ENCODE data around the gene FMNL2. TPM values are rescaled to one million over a fixed set of nuclear protein-coding genes. Genes with fewer than 3 reads are reported as not detected.

Gene FMNL2
- total RNA-seq, 1 experiment from 2014 or later: 28.1 TPM

- Histone ChIP-seq H3K4me1 (ENCODE audit: control insufficient read depth in 1 of 2, insufficient read depth in 2 of 2, low read length in 2 of 2) (peaks cover 4 to 13% of the 10 kb centered on the region in 2 experiments; a peak in 2 of 4 replicates), H3K9ac (ENCODE audit: low read length) (no peak overlapping the region), H3K4me3 (replicated peaks in 1 of 2; ENCODE audit: low read depth in 1 of 2, low read length in 2 of 2) (no peak overlapping the region), H3K36me3 (ENCODE audit: control insufficient read depth in 1 of 2, insufficient read depth in 2 of 2, low read length in 2 of 2) (no peaks in the 10 kb centered on the region), H3K27ac (ENCODE audit: low read depth, low read length) (no peak overlapping the region), H3K4me2 (ENCODE audit: low read length) (no peak overlapping the region), H3K9me3 (ENCODE audit: control insufficient read depth in 1 of 2, insufficient read depth in 1 of 2, low read depth in 1 of 2, low read length in 2 of 2) (no peaks in the 10 kb centered on the region), H2AFZ (ENCODE audit: low read depth, low read length, poor library complexity, severe bottlenecking) (no peak overlapping the region), H3K9me2 (ENCODE audit: insufficient read depth) (no peaks in the 10 kb centered on the region), H3K27me3 (ENCODE audit: insufficient read depth, low read length) (no peaks in the 10 kb centered on the region), H3K79me2 (ENCODE audit: insufficient read depth, low read length) (no peaks in the 10 kb centered on the region), H4K20me1 (ENCODE audit: insufficient read depth) (no peaks in the 10 kb centered on the region)
- POLR2A ChIA-PET: no interaction called here
- intact Hi-C loops (cut with micrococcal nuclease): no loop called here
- CTCF ChIA-PET: no interaction called here
- RAD21 ChIA-PET (ENCODE audit: low non-redundant PET in 1 of 2, low total read pairs in 2 of 2, uncharacterized antibody in 2 of 2, unreplicated experiment in 2 of 2): no interaction called here
- TF ChIP-seq ZNF274 (IDR thresholded peaks at IDR 0.05; ENCODE audit: low read depth, low read length) (no peak), SP1 (IDR thresholded peaks at IDR 0.05; ENCODE audit: low read depth) (no peak), CTCF (IDR thresholded peaks at IDR 0.05 in 2 of 3, conservative IDR thresholded peaks at IDR 0.05 in 1 of 3; ENCODE audit: borderline replicate concordance in 1 of 3, insufficient read depth in 1 of 3, low read depth in 2 of 3, low read length in 2 of 3) (no peak), SRF (IDR thresholded peaks at IDR 0.05; ENCODE audit: low read depth) (no peak), POLR2AphosphoS5 (IDR thresholded peaks at IDR 0.05; ENCODE audit: low read depth, low read length) (no peak), EZH2 (IDR thresholded peaks at IDR 0.05) (no peak)
- DNase-seq (ENCODE audit: low read depth, low spot score): no peak
- BruUV-seq (replicated peaks): no TSS peak
- no peak for ATAC-seq
These were observed 246.4 kb downstream of the FMNL2 start for GRCh38 chr2:152581360-152581759.

GRCh38 chr2:152582081-152582480, 247.1 kb downstream of the FMNL2 start:
- intact Hi-C loops (cut with micrococcal nuclease): no loop called here
- CTCF ChIA-PET: no interaction called here
- TF ChIP-seq ZBTB33 (IDR thresholded peaks at IDR 0.05; ENCODE audit: extremely low read depth, insufficient replicate concordance, low read length) (no peak), POLR2A (IDR thresholded peaks at IDR 0.05; ENCODE audit: borderline replicate concordance, extremely low read depth, insufficient read depth, insufficient read length) (no peak), CEBPB (IDR thresholded peaks at IDR 0.05; ENCODE audit: low read depth) (no peak), SRF (IDR thresholded peaks at IDR 0.05; ENCODE audit: low read depth) (no peak), RAD21 (IDR thresholded peaks at IDR 0.05; ENCODE audit: low read depth) (no peak), CTCF (IDR thresholded peaks at IDR 0.05 in 2 of 3, conservative IDR thresholded peaks at IDR 0.05 in 1 of 3; ENCODE audit: borderline replicate concordance in 1 of 3, insufficient read depth in 1 of 3, low read depth in 2 of 3, low read length in 2 of 3) (no peak), POLR2AphosphoS5 (IDR thresholded peaks at IDR 0.05; ENCODE audit: low read depth, low read length) (no peak), JUND (IDR thresholded peaks at IDR 0.05) (no peak)

More at GRCh38 chr2:152582081-152582480, 247.1 kb downstream of the FMNL2 start:
- Histone ChIP-seq H4K20me1 (ENCODE audit: insufficient read depth) (no peaks in the 10 kb centered on the region), H3K4me3 (replicated peaks in 1 of 2; ENCODE audit: low read depth in 1 of 2, low read length in 2 of 2) (no peak overlapping the region), H3K9ac (ENCODE audit: low read length) (no peak overlapping the region), H3K4me2 (ENCODE audit: low read length) (no peak overlapping the region), H3K9me2 (ENCODE audit: insufficient read depth) (no peaks in the 10 kb centered on the region), H3K79me2 (ENCODE audit: insufficient read depth, low read length) (no peaks in the 10 kb centered on the region), H3K27me3 (ENCODE audit: insufficient read depth, low read length) (no peaks in the 10 kb centered on the region), H3K36me3 (ENCODE audit: control insufficient read depth in 1 of 2, insufficient read depth in 2 of 2, low read length in 2 of 2) (no peaks in the 10 kb centered on the region), H3K9me3 (ENCODE audit: control insufficient read depth in 1 of 2, insufficient read depth in 1 of 2, low read depth in 1 of 2, low read length in 2 of 2) (no peaks in the 10 kb centered on the region), H3K4me1 (ENCODE audit: control insufficient read depth in 1 of 2, insufficient read depth in 2 of 2, low read length in 2 of 2) (peaks cover 4 to 18% of the 10 kb centered on the region in 2 experiments; a peak in 2 of 4 replicates), H2AFZ (ENCODE audit: low read depth, low read length, poor library complexity, severe bottlenecking) (no peak overlapping the region), H3K27ac (ENCODE audit: low read depth, low read length) (no peak overlapping the region)
- RAD21 ChIA-PET (ENCODE audit: low non-redundant PET in 1 of 2, low total read pairs in 2 of 2, uncharacterized antibody in 2 of 2, unreplicated experiment in 2 of 2): no interaction called here
- POLR2A ChIA-PET: no interaction called here
- DNase-seq (ENCODE audit: low read depth, low spot score) (no peak), ATAC-seq (no peak)
- no TSS peak for BruUV-seq (replicated peaks)

Data from HCT116 (cell line).